GM19043 (cell line): ENCODE data around the gene ITIH1.
"Not testable (repeated sequence)": the region's sequence is repeated elsewhere in the genome, so short reads cannot be mapped to it uniquely, and the experiment has no call there.

Experiments used
- ATAC-seq: cut with Tn5 transposase; IDR thresholded peaks from one replicate; pipeline ENCODE4 v1.9.1; 2021; ENCODE audit warnings: low read depth; ENCODE audit not compliant: unreplicated experiment

The ITIH1 gene

DNA sequence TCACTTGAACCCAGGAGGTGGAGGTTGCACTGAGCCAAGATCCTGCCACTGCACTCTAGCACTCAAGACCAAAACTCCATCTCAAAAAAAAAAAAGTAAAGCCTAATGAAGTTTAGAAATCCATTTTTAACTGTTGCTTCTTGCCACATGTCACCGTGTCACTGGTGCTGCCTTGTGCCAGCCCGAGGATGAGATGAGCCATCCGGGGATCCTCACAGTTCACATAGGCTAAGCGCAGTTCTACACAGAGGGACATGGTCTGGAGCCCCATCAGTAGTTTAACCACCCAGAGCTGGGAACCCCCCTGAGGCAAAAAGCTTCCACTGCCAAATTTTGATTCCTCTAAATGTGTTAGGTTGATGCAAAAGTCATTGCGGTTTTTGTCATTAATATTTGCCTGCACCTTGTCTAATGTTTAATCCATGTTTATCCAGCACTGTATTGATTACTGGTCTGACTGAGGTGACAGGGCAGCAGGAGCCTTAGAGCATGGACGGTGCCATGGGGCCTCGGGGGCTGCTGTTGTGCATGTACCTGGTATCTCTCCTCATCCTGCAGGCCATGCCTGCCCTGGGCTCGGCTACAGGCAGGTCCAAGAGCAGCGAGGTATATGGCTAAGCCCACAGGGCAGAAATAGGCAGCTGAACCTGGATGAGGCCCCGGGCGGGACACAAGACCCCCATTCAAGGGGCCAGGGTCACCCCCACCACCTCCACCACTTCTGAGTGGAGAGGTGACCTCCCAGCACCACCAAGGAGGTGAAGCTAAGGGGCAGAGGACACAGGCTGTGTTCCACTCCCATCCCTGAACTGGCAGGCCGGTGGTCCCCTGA lies at the start of gene ITIH1:
TSS of gene ITIH1 (plus strand) at position 473 of the 832 bp plus-strand sequence. CDS start at position 490, 17 bp downstream.
- no peak for ATAC-seq

- ATAC-seq, result not testable (repeated sequence)
Measured at GRCh38 chr3:52728753-52729152, 48.6 kb upstream of the ITIH1 start.

- no peak for ATAC-seq
Measured at GRCh38 chr3:52730681-52731080, 46.7 kb upstream of the ITIH1 start.

DNA sequence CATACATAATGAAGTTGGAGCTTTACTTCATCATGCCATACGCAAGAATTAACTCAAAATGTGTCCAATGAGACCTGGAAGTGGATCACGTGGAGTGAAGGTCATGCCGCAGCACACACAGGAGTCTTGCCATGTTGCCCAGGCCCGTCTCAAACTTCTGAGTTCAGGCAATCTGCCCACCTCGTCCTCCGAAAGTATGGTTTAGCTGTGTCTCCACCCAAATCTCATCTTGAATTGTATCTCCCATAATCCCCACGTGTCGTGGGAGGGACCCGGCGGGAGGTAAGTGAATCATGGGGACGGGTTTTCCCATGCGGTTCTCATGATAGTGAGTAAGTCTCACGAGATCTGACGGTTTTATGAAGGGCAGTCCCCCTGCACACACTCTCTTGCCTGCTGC lies 45.8 kb upstream of the ITIH1 start:
- no peak for ATAC-seq

DNA sequence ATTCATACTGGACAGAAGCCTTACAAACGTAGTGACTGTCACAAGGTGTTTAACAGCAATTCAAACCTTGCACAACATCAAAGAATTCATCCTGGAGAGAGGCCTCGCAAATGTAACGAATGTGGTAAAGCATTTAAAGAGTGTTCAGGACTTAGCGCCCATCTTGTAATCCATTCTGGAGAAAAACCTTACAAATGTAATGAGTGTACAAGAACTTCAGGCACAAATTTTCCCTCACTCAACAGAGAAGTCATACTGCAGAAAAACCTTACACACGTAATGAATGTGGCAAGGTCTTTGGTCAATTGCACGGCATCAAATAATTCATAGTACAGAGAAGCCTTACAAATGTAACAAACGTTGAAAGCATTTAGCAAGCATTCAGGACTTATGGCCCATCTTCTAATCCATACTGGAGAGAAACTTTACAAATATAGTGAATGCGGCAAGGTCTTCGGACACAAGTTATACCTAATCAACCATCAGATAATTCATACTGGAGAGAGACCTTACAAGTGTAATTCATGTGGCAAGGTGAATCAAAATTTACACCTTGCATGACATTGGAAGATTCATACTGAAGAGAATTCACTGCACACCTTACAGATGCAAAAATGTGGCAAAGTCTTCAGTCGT lies 44.0 kb upstream of the ITIH1 start:
- ATAC-seq, result no peak

GRCh38 chr3:52739730-52740129 lies 37.7 kb upstream of the ITIH1 start:
- ATAC-seq, result no peak

- ATAC-seq, result no peak
Measured at GRCh38 chr3:52742418-52743041, 34.9 kb upstream of the ITIH1 start.

- ATAC-seq, result no peak
Measured at GRCh38 chr3:52743152-52743551, 34.2 kb upstream of the ITIH1 start.

DNA sequence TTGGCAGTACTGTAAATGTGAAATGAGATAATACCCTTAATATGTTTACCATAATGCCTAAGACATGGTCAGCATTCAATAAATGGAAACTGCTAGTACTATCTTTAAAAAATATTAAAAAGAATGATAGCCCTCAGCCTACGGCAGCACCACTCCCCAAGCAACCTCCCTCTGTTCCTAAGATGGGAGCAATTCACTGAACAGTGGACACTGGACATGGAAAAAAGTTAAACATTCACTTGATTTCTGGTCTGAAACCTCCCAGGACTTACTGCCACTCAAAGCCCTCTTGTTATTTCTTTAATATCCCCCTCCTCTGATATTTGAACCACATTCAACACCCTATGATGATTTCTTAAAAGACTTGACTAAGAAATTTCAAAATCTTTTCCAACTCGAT lies 33.7 kb upstream of the ITIH1 start:
- no peak for ATAC-seq

GRCh38 chr3:52752045-52752660 lies 25.2 kb upstream of the ITIH1 start:
- ATAC-seq, result no peak

DNA sequence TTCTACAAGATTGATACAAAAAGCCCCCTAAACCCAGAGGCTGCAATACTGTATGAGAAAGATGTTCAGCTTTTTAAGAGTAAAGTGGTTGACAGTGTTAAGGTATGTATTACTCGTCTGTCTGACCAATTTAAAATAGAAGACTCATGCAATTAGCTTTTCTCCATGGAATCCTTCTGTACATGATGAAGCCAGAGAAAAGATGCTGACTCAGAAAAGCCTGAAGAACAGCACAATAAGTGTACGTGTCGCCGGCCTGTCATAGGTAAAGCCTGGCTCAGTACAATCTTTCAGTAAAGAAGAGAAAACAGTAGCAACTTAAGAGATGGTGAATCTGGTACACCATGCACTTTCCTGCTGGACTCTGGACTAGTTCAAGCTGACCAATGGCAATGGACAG lies 23.0 kb upstream of the ITIH1 start:
- ATAC-seq, result no peak

DNA sequence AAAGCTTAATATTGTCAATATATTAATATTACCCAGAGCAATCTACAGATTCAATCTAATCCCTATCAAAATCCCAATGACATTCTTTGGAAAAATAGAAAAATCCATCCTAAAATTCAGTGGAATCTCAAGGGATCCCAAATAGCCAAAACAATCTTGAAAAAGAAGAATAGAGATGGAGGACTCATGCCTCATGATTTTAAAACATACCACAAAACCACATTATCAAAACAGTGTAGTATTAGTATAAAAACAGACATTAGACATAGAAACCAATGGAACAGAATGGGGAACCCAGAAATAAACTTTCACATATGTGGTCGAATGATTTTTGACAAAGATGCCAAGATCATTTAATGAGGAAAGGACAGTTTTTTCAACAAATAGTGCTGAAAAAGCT lies 21.3 kb upstream of the ITIH1 start:
- no peak for ATAC-seq

DNA sequence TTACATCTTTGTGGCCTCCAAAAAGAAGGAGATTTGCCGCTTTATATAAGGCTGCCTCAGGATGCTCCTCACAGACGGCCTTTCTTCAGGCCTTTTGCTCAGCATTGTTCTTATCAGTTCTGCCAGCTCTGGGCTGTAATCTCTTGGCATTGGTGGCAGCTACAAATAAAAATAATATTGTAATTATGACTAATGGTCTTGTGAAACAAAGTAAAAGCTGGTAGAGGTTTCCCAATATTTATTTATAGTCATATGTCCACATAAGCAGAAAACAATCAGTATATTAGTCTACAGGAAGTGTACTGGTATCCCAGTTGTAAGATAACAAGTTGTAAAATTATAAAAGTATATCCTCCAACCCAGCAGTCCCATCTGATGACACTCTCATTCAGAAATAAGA lies 13.9 kb upstream of the ITIH1 start:
- ATAC-seq, result no peak

DNA sequence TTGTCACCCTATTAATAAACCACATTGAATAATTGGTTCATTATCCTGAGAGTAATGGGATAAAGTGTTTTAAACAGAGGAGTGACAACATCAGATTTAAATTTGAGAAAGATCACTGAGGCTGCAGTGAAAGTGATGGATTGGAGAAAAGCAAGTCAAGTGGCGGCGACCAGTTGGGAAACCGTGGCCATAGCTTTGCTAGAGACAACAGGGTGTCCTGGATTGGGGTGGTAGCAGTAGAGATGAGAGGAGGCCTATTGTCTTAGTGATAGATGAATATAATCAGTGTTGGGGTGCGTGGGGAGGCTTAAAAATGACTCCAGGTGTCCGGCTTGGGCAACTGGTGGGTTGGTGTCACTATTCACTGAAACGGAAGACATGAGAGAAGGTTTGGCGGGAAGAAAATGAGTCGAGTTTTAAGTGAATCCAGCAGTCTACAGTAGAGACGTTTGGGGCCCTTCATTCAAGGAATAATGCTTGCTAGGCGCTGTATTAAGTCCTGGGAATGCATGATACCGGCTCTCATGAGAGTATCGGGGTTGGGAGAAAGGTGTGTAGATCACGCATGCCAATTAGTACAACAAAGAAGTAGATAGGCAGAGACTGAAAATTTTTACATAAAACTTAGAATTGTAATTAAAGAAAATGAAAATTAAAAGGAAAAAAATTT lies 7.5 kb upstream of the ITIH1 start:
- no peak for ATAC-seq

DNA sequence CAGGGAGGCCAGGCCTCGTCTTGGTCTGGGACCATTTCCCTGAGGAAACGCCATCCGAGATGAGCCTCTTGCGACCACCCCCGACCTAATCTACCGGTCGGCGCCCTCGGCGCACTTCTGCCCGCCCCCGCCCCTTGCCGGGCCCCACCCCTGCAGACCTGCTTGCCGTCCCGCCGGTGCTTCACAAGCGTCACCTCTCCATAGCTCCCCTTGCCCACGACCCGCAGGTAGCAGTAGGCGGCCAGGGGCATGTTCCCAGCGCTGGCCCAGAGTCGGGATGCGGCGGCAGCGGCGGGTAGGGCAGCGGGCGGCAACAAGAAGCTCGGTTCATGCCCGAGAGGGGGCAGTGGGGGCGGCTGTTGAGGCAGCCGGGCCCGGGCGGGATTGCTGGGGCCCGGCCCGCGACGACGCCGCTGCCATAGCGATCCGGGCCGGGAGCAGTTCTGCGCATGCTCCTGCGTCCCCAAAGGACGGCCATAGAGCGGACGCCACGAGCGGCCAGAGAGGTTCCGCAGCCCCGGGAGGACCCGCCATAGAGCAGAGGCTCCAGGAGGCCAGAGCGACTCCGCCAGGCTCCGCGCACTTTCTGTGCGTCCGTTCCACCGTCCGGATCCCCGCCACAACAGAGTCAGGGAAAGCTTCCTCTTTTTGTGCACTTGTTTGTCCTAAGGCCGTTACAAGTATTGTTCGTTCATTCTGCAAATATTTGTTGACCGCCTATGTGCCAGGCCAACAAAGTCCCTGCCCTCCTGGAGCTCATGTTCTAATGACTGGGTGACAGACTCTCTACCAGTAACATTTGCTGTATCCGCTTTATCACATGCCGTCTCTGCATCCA lies 6.7 kb upstream of the ITIH1 start, which contains the start of gene NEK4:
TSS of gene NEK4 (minus strand) at position 445 of the 838 bp plus-strand sequence. CDS start at position 251, 194 bp downstream.
- peak; percentile 97 for ATAC-seq

- ATAC-seq, result no peak
Measured at GRCh38 chr3:52771334-52771681, 6.1 kb upstream of the ITIH1 start.

DNA sequence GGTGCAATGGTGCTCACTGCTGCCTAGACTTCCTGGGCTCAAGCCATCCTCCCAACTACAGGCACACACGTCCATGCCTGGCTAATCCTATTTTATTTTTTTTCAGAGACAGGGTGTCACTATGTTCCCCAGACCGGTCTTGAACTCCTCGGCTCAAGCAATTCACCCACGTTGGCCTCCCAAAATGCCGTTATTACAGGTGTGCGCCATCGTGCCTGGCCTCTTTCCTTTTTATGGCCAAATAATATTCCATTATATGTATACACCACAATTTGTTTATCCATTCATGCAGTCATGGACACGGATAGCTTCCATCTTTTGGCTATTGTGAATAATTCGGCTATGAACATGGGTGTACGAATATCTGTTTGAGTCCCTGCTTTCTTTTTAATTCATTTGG lies 5.7 kb upstream of the ITIH1 start:
- ATAC-seq, result no peak

DNA sequence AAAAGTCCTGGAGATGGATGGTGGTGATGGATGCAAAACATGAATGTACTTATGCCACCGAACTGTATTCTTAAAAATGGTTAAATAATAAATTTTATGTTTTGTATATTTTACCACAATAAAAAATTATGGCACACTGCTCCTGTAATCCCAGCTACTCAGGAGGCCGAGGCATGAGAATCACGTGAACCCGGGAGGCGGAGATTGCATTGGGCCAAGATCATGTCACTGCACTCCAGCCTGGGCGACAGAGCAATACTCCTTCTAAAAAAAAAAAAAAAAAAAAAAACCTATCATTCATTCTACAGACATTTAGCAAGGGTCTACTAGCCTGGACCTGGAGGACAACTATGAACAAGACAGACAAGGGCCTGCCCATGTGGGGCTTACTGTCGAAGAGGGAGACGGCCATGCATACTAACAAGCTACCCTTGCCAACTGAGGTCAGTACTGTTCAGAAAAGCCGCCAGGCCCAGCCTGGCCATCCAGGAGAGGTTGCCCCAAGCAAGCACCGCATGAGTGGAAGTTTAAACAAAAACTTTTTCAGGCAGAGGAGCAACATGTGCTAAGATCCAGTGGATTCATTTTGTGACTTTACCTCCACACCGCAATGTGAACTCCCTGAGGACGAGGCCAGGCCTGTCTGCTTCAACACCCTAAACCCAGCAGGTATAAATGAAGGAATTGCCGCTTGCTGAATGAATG lies 3.9 kb upstream of the ITIH1 start:
- no peak for ATAC-seq

DNA sequence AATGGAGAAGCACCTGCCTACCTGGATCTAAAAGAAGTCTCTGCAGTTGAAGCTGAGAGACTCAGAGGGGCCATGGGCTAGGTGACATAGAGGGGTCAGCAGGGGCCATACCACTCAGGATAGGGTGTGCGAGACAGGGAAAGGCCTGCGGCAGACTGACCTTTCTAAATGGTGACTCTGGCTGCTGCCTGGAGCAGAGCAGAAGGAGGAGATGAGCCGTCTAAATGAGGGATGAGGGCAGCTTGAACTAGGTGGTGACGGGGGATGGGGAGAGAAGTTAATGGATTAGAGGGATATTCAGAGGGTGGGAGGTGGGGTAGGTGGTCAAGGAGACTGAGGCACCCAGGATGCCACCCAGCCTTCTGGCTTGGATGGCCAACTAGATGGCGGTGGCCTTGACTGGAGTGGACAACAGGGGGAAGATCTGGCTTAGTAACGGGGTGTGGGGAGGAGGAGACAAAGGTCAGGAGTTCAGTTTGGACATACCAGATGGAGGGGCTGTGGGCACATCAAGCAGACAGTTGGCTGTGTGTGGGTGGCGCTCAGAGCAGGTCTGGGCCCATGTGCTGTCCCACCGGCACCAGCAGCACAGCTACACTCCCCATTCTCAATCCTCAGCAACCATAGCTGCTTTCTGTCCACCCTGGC lies 3.2 kb upstream of the ITIH1 start:
- ATAC-seq, result no peak
